Epithelial cell of proximal tubule (primary cell): ENCODE data around the gene MAG. TPM values are rescaled to one million over a fixed set of nuclear protein-coding genes. Genes with fewer than 3 reads are reported as not detected.

Experiments
- DNase-seq: peaks from one replicate; pipeline ENCODE4 v3.0.0-alpha.2; 2011; ENCODE audit warnings: low read depth
- H3K4me3 ChIP-seq: 2 replicates; pipeline ENCODE4 v1.5.1; 2011; ENCODE audit warnings: low read depth, mild to moderate bottlenecking, low read length
- CTCF ChIP-seq: conservative IDR thresholded peaks from 2 replicates; pipeline ENCODE4 v1.5.1; 2012; ENCODE audit warnings: low read depth, mild to moderate bottlenecking, low read length
- total RNA-seq: library from RNA; depleted of rRNA; stranded (reverse); fragments of >200 nt; gene quantifications from 2 replicates; pipeline ENCODE4 v1.2.3, GENCODE V29; 2015

The MAG gene
- total RNA-seq, 1 donor from 2014 or later = not detected

- no peak for TF ChIP-seq CTCF
- DNase-seq = no peak
- H3K4me3 ChIP-seq = no peak overlapping the region
These were observed 1.4 kb downstream of the MAG start for GRCh38 chr19:35293363-35293739.

GRCh38 chr19:35293808-35294207 is 1.8 kb downstream of the MAG start:
- no peak for TF ChIP-seq CTCF
- DNase-seq = no peak
- no peak overlapping the region for H3K4me3 ChIP-seq

- DNase-seq = no peak
- H3K4me3 ChIP-seq = no peak overlapping the region
- no peak for TF ChIP-seq CTCF
These were observed 2.4 kb downstream of the MAG start for GRCh38 chr19:35294328-35294727.

- no peak for TF ChIP-seq CTCF
- H3K4me3 ChIP-seq = no peak overlapping the region
- DNase-seq = no peak
These were observed 3.2 kb downstream of the MAG start for GRCh38 chr19:35294859-35295791.

- DNase-seq = no peak
- TF ChIP-seq CTCF = no peak
- no peak overlapping the region for H3K4me3 ChIP-seq
These were observed 4.0 kb downstream of the MAG start for GRCh38 chr19:35295792-35296462.

GRCh38 chr19:35296644-35297514 is 4.9 kb downstream of the MAG start:
- no peak overlapping the region for H3K4me3 ChIP-seq
- TF ChIP-seq CTCF = no peak
- no peak for DNase-seq
